Measurements from ENCODE around the gene OCIAD2.
"Not testable (repeated sequence)": the region's sequence is repeated elsewhere in the genome, so short reads cannot be mapped to it uniquely, and the experiment has no call there.

The OCIAD2 gene

DNA sequence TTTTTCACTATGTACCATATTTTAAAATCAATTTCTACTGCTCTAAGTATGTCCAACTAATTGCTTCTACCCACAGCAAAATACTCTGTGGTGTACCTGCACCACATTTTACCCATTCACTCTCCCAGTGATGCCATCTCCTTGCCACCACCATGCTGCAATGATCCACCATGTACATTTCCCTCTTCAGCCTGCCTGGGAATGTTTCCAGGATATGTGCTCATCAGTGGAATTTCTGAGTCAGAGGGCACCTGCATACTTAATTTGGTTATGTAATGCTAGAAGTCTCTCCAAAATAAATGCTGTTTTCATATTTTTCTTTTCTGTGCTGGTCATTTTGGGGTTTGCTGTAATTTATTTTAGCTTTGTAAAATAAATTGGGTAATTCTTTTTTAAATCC lies 33.2 kb upstream of the OCIAD2 start:
- DNase-seq (ENCODE audit: insufficient read length, low spot score): no peak
- FAIRE-seq: no peak
- TF ChIP-seq TAF1 (IDR thresholded peaks at IDR 0.05; ENCODE audit: low read depth, low read length): no peak

DNA sequence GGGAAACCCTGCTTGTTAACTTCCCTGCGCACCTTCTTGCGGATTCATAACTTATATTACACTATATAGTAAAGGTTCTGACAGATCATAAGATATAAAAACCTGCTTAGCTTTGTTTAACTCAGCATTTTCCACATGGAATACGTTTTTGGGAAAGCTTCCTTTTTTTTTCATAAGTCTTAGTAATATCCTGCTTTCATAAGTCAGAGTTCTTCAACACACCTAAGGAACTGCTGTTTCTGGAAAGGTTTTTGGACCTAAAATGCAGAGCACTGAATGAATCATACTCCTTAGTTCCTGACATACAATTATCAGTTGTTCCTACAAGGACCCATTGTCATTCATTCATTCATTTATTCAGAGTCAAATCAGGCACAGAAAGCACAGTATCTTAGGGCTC lies 32.3 kb upstream of the OCIAD2 start:
- FAIRE-seq (no peak), DNase-seq (ENCODE audit: insufficient read length, low spot score) (no peak)
- TF ChIP-seq POU2F2 (IDR thresholded peaks at IDR 0.05; ENCODE audit: low read depth, low read length) (no peak), POLR2A (IDR thresholded peaks at IDR 0.05; ENCODE audit: low read depth, low read length) (no peak), SPI1 (IDR thresholded peaks at IDR 0.05; ENCODE audit: low read depth, low read length) (no peak)

DNA sequence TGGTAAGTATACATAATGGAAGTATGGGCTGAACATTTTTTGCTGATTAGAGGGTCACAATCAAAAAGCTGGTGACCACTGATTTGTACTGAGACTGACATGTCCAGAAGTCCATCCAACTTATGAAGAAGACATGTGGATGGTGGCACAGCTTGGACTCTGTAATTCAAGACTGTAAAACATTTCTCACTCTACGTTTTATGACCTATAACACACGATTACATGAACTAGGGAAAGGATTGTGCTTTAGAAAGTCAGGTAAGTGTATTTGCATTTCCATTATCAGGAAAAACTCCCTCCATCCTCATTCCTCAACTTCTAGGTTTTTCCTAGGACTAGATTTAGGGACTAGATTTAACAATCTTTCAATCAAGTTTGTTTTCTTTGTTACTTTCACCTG lies 30.5 kb upstream of the OCIAD2 start:
- DNase-seq (ENCODE audit: insufficient read length, low spot score) (no peak), FAIRE-seq (no peak)

DNA sequence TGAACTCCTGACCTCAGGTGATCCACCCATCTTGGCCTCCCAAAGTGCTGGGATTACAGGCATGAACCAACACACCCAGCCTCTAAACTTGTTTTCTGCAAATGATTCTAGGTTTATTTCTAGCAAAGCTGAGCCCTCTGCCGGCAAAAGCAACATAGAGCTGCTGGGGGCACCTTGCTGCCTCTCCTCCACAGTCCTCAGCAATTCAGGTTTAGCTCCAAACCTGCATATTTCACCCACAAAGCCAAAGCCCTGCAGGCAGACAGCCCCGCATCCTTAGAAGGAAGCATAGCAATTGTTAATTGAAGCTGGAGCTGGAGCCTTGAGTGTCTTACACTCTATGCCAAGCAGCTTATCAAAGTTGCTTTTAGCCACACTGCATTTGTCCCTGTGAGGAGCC lies 24.9 kb upstream of the OCIAD2 start:
- no peak for FAIRE-seq
- DNase-seq (ENCODE audit: insufficient read length, low spot score): no peak
- TF ChIP-seq POU2F2 (IDR thresholded peaks at IDR 0.05; ENCODE audit: low read depth, low read length) (no peak), PAX5 (IDR thresholded peaks at IDR 0.05; ENCODE audit: insufficient read depth, low read length, severe bottlenecking) (no peak), SPI1 (IDR thresholded peaks at IDR 0.05; ENCODE audit: low read depth, low read length) (no peak), POLR2AphosphoS5 (IDR thresholded peaks at IDR 0.05; ENCODE audit: low read depth, low read length) (no peak)

More for the DNA sequence above, 30.5 kb upstream of the OCIAD2 start:
- TF ChIP-seq TAF1 (IDR thresholded peaks at IDR 0.05; ENCODE audit: low read depth, low read length) (no peak), SPI1 (IDR thresholded peaks at IDR 0.05; ENCODE audit: low read depth, low read length) (no peak), POU2F2 (IDR thresholded peaks at IDR 0.05; ENCODE audit: low read depth, low read length) (no peak), POLR2A (IDR thresholded peaks at IDR 0.05; ENCODE audit: low read depth, low read length) (no peak), PAX5 (IDR thresholded peaks at IDR 0.05; ENCODE audit: insufficient read depth, low read length, severe bottlenecking) (no peak)

DNA sequence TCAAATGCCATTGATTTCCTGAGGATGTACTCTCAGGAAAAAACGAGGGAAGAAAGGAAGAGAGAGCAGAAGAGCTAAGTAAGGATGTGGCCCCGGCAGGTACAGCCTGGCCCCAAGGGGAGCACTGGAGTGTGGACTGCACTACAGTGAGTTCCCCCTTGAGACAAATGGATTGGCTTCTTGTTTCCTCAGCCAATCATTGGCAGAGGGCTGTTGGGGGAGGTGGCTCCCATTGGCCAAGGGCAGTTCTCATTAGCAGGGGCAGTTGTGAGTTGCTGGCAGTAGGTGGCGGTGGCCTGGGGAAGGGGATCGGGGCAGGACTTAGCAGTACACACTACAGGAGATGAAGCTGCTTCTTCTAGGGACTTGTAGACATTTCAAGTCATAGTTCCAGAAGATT lies 24.1 kb upstream of the OCIAD2 start:
- TF ChIP-seq POLR2AphosphoS5 (IDR thresholded peaks at IDR 0.05; ENCODE audit: low read depth, low read length) (no peak), POU2F2 (IDR thresholded peaks at IDR 0.05; ENCODE audit: low read depth, low read length) (no peak), SPI1 (IDR thresholded peaks at IDR 0.05; ENCODE audit: low read depth, low read length) (no peak), TAF1 (IDR thresholded peaks at IDR 0.05; ENCODE audit: low read depth, low read length) (no peak), PAX5 (IDR thresholded peaks at IDR 0.05; ENCODE audit: insufficient read depth, low read length, severe bottlenecking) (no peak), POLR2A (IDR thresholded peaks at IDR 0.05; ENCODE audit: low read depth, low read length) (no peak)
- DNase-seq (ENCODE audit: insufficient read length, low spot score): no peak
- no peak for FAIRE-seq

DNA sequence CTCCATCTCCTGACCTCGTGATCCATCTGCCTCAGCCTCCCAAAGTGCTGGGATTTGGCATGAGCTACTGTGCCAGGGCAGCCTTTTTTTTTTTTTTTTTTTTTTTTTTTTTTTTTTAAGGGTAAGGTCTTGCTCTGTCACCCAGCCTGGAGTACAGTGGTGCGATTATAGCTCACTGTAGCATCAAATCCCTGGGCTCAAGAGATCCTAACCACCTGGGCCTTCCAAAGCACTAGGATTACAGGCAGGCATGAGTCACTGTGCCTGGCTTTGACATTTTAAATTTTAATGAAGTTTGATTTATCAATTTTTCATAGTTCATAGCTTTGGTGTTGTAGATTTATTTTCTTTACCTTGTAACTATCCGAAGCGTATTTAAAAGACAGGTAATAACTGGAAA lies 17.8 kb upstream of the OCIAD2 start:
- TF ChIP-seq PAX5 (IDR thresholded peaks at IDR 0.05; ENCODE audit: insufficient read depth, low read length, severe bottlenecking): no peak
- no peak for TF ChIP-seq POLR2A (IDR thresholded peaks at IDR 0.05; ENCODE audit: low read depth, low read length)
- TF ChIP-seq TAF1 (IDR thresholded peaks at IDR 0.05; ENCODE audit: low read depth, low read length): no peak
- TF ChIP-seq SPI1 (IDR thresholded peaks at IDR 0.05; ENCODE audit: low read depth, low read length): no peak
- TF ChIP-seq POU2F2 (IDR thresholded peaks at IDR 0.05; ENCODE audit: low read depth, low read length): no peak
- TF ChIP-seq POLR2AphosphoS5 (IDR thresholded peaks at IDR 0.05; ENCODE audit: low read depth, low read length): no peak
- no peak for FAIRE-seq

DNA sequence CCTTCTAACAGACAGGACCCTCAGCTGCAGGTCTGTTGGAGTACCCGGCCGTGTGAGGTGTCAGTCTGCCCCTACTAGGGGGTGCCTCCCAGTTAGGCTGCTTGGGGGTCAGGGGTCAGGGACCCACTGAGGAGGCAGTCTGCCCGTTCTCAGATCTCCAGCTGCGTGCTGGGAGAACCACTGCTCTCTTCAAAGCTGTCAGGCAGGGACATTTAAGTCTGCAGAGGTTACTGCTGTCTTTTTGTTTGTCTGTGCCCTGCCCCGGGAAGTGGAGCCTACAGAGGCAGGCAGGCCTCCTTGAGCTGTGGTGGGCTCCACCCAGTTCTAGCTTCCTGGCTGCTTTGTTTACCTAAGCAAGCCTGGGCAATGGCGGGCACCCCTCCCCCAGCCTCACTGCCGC lies 16.5 kb upstream of the OCIAD2 start:
- DNase-seq (ENCODE audit: insufficient read length, low spot score); FAIRE-seq: not testable (repeated sequence)

More for the DNA sequence above, 17.8 kb upstream of the OCIAD2 start:
- no peak for DNase-seq (ENCODE audit: insufficient read length, low spot score)

DNA sequence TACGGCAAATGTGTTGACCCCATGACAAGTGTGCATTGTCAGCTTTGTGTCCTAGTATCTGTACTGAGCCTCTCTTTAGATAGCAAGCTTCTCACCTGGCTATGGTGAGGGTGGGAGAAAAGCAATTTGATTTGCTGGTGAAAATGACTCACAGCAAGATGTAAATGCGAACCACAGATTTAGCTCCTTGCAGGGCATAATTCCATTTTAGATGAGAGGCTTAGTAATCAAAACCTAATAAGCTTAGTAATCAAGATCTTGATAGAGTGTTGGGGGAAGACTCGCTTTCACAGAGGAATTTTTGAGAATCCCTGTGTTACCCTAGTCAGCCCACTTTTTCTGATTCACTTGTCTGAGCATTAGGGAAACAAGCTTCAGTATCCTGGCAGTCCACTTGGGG lies 7.7 kb upstream of the OCIAD2 start:
- DNase-seq (ENCODE audit: insufficient read length, low spot score): no peak
- TF ChIP-seq POU2F2 (IDR thresholded peaks at IDR 0.05; ENCODE audit: low read depth, low read length) (no peak), POLR2A (IDR thresholded peaks at IDR 0.05; ENCODE audit: low read depth, low read length) (no peak), POLR2AphosphoS5 (IDR thresholded peaks at IDR 0.05; ENCODE audit: low read depth, low read length) (no peak), PAX5 (IDR thresholded peaks at IDR 0.05; ENCODE audit: insufficient read depth, low read length, severe bottlenecking) (no peak), TAF1 (IDR thresholded peaks at IDR 0.05; ENCODE audit: low read depth, low read length) (no peak), SPI1 (IDR thresholded peaks at IDR 0.05; ENCODE audit: low read depth, low read length) (no peak)
- no peak for FAIRE-seq

DNA sequence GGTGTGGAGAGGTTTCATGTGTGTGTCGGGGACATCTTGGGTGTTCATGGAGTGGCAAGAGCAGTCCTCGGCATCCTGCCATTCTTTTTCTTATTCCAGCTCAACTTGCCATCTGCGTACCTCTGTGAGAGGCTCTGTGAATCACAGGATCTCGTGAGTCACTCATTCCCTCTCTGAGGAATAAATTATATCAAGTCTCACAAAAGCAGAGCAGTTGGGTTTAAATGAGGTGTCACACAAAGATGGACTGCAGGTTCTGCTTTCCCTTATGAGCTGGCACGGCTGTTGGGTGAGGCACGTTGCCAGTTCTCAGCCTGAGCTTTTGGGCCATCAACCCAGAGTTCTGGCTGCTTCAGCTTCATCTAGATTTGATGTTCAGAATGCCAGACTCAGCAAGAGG lies 6.8 kb upstream of the OCIAD2 start:
- FAIRE-seq (no peak), DNase-seq (ENCODE audit: insufficient read length, low spot score) (no peak)

DNA sequence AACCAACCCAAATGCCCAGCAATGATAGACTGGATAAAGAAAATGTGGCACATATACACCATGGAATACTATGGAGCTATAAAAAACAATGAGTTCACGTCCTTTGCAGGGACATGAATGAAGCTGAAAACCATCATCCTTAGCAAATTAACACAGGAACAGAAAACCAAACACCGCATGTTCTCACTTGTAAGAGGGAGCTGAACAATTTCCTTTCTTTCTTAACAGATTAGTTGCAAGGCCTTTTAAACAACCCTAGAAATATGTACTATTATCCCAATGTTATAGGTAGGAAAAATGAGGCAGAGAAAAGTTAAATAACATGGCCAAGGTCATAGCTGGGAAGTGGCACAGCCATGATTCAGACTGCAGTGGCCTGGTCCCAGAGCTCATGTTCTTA lies 5.8 kb upstream of the OCIAD2 start:
- FAIRE-seq (no peak), DNase-seq (ENCODE audit: insufficient read length, low spot score) (no peak)
- no peak for TF ChIP-seq POLR2AphosphoS5 (IDR thresholded peaks at IDR 0.05; ENCODE audit: low read depth, low read length)
- TF ChIP-seq TAF1 (IDR thresholded peaks at IDR 0.05; ENCODE audit: low read depth, low read length): no peak
- TF ChIP-seq POU2F2 (IDR thresholded peaks at IDR 0.05; ENCODE audit: low read depth, low read length): no peak
- no peak for TF ChIP-seq SPI1 (IDR thresholded peaks at IDR 0.05; ENCODE audit: low read depth, low read length)
- TF ChIP-seq POLR2A (IDR thresholded peaks at IDR 0.05; ENCODE audit: low read depth, low read length): no peak
- no peak for TF ChIP-seq PAX5 (IDR thresholded peaks at IDR 0.05; ENCODE audit: insufficient read depth, low read length, severe bottlenecking)

More for the DNA sequence above, 6.8 kb upstream of the OCIAD2 start:
- no peak for TF ChIP-seq POLR2A (IDR thresholded peaks at IDR 0.05; ENCODE audit: low read depth, low read length)
- TF ChIP-seq SPI1 (IDR thresholded peaks at IDR 0.05; ENCODE audit: low read depth, low read length): no peak
- TF ChIP-seq POLR2AphosphoS5 (IDR thresholded peaks at IDR 0.05; ENCODE audit: low read depth, low read length): no peak
- no peak for TF ChIP-seq PAX5 (IDR thresholded peaks at IDR 0.05; ENCODE audit: insufficient read depth, low read length, severe bottlenecking)
- TF ChIP-seq POU2F2 (IDR thresholded peaks at IDR 0.05; ENCODE audit: low read depth, low read length): no peak
- no peak for TF ChIP-seq TAF1 (IDR thresholded peaks at IDR 0.05; ENCODE audit: low read depth, low read length)

DNA sequence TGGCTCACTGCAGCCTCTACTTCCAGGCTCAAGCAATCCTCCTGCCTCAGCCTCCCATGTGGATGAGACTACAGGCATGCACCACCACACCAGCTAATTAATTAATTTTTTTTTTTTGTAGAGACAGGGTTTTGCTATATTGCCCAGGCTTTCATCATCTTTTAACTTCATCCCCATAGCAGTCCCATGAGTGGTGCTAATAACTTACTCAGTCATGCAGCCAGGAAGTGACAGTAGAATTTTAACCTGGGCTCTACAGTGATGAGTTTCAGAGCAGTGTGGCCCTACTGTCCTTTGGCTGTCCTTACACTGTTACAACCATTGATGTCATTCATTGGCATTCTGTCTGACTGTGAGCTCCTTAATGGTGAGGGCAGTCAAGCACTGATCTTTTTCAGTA lies 3.9 kb upstream of the OCIAD2 start:
- FAIRE-seq (no peak), DNase-seq (ENCODE audit: insufficient read length, low spot score) (no peak)

More for the DNA sequence above, 3.9 kb upstream of the OCIAD2 start:
- TF ChIP-seq TAF1 (IDR thresholded peaks at IDR 0.05; ENCODE audit: low read depth, low read length): no peak
- TF ChIP-seq POLR2AphosphoS5 (IDR thresholded peaks at IDR 0.05; ENCODE audit: low read depth, low read length): no peak
- TF ChIP-seq SPI1 (IDR thresholded peaks at IDR 0.05; ENCODE audit: low read depth, low read length): no peak
- no peak for TF ChIP-seq POLR2A (IDR thresholded peaks at IDR 0.05; ENCODE audit: low read depth, low read length)
- no peak for TF ChIP-seq POU2F2 (IDR thresholded peaks at IDR 0.05; ENCODE audit: low read depth, low read length)
- no peak for TF ChIP-seq PAX5 (IDR thresholded peaks at IDR 0.05; ENCODE audit: insufficient read depth, low read length, severe bottlenecking)

Data from GM12891 (cell line).